ENCODE results near the gene RYK.
"Not testable (repeated sequence)": the region's sequence is repeated elsewhere in the genome, so short reads cannot be mapped to it uniquely, and the experiment has no call there.

Gene RYK

GRCh38 chr3:134253475-134254226 lies 3.0 kb upstream of the RYK start:
- no peak for DNase-seq

GRCh38 chr3:134252766-134253165 lies 2.1 kb upstream of the RYK start:
- DNase-seq = no peak

GRCh38 chr3:134251731-134252391 lies 1.2 kb upstream of the RYK start:
- no peak for DNase-seq

- no peak for DNase-seq
Observed at GRCh38 chr3:134249935-134250716, 533 bp downstream of the RYK start.

- no peak for DNase-seq
Observed at GRCh38 chr3:134249296-134249841, 1.3 kb downstream of the RYK start.

GRCh38 chr3:134244921-134245320 lies 5.7 kb downstream of the RYK start:
- no peak for DNase-seq

- DNase-seq = no peak
Observed at GRCh38 chr3:134242649-134243617, 7.7 kb downstream of the RYK start.

- no peak for DNase-seq
Observed at GRCh38 chr3:134239538-134239937, 11.1 kb downstream of the RYK start.

- DNase-seq = no peak
Observed at GRCh38 chr3:134237454-134238145, 13.1 kb downstream of the RYK start.

GRCh38 chr3:134236505-134237170 lies 14.0 kb downstream of the RYK start:
- DNase-seq = no peak

GRCh38 chr3:134235577-134236076 lies 15.0 kb downstream of the RYK start:
- no peak for DNase-seq

- DNase-seq = no peak
Observed at GRCh38 chr3:134232951-134233350, 17.7 kb downstream of the RYK start.

GRCh38 chr3:134232151-134232550 lies 18.5 kb downstream of the RYK start:
- DNase-seq = no peak

GRCh38 chr3:134231131-134231530 lies 19.5 kb downstream of the RYK start:
- no peak for DNase-seq

GRCh38 chr3:134229038-134229437 lies 21.6 kb downstream of the RYK start:
- no peak for DNase-seq

- no peak for DNase-seq
Observed at GRCh38 chr3:134228479-134228878, 22.2 kb downstream of the RYK start.

- no peak for DNase-seq
Observed at GRCh38 chr3:134228035-134228434, 22.6 kb downstream of the RYK start.

- not testable (repeated sequence) for DNase-seq
Observed at GRCh38 chr3:134224796-134225156, 25.9 kb downstream of the RYK start.

- DNase-seq = no peak
Observed at GRCh38 chr3:134222835-134223234, 27.8 kb downstream of the RYK start.

- no peak for DNase-seq
Observed at GRCh38 chr3:134216851-134217250, 33.8 kb downstream of the RYK start.

GRCh38 chr3:134216191-134216764 lies 34.4 kb downstream of the RYK start:
- DNase-seq = no peak

Measured in NCI-H1048 (cell line).